Central memory CD8-positive, alpha-beta T cell (primary cell): ENCODE measurements around the gene MYOF.
"Not testable (repeated sequence)": the region's sequence is repeated elsewhere in the genome, so short reads cannot be mapped to it uniquely, and the experiment has no call there.

Experiments used
- ATAC-seq: fragments of 150-1000 bp; cut with Tn5 transposase; replicated peaks from 2 replicates; pipeline ENCODE4 v1.10.0; 2022; ENCODE audit warnings: mild to moderate bottlenecking, moderate FRiP score, moderate number of reproducible peaks; ENCODE audit not compliant: poor library complexity, severe bottlenecking; ENCODE audit errors: extremely low read depth
- DNase-seq, 2 donors: peaks; one replicate each; pipeline ENCODE4 v3.0.0; 2021; ENCODE audit warnings: low spot score in 2 of 2
- H3K27ac Mint-ChIP-seq: one replicate; pipeline ENCODE4 v1.8.0; 2022; ENCODE audit warnings: low read depth, mild to moderate bottlenecking, moderate library complexity, mixed read lengths
- H3K27me3 Mint-ChIP-seq: one replicate; pipeline ENCODE4 v1.8.0; 2022; ENCODE audit warnings: mixed read lengths
- H3K36me3 Mint-ChIP-seq: one replicate; pipeline ENCODE4 v1.8.0; 2022; ENCODE audit warnings: mild to moderate bottlenecking, moderate library complexity, mixed read lengths; ENCODE audit not compliant: insufficient read depth
- H3K4me1 Mint-ChIP-seq: one replicate; pipeline ENCODE4 v1.8.0; 2022; ENCODE audit warnings: mixed read lengths
- H3K4me3 Mint-ChIP-seq: one replicate; pipeline ENCODE4 v1.8.0; 2022; ENCODE audit warnings: mild to moderate bottlenecking, moderate library complexity, mixed read lengths
- H3K9me3 Mint-ChIP-seq: one replicate; pipeline ENCODE4 v1.8.0; 2022; ENCODE audit warnings: mixed read lengths

The MYOF gene

GRCh38 chr10:93334181-93334580 is 148.0 kb downstream of the MYOF start:
- Mint-ChIP-seq H3K4me1 (no peaks in the 10 kb centered on the region), H3K36me3 (no peaks in the 10 kb centered on the region), H3K4me3 (no peak overlapping the region), H3K9me3 (no peaks in the 10 kb centered on the region), H3K27me3 (peaks cover 18% of the 10 kb centered on the region), H3K27ac (no peak overlapping the region)
- DNase-seq (no peak), ATAC-seq (no peak)

DNA sequence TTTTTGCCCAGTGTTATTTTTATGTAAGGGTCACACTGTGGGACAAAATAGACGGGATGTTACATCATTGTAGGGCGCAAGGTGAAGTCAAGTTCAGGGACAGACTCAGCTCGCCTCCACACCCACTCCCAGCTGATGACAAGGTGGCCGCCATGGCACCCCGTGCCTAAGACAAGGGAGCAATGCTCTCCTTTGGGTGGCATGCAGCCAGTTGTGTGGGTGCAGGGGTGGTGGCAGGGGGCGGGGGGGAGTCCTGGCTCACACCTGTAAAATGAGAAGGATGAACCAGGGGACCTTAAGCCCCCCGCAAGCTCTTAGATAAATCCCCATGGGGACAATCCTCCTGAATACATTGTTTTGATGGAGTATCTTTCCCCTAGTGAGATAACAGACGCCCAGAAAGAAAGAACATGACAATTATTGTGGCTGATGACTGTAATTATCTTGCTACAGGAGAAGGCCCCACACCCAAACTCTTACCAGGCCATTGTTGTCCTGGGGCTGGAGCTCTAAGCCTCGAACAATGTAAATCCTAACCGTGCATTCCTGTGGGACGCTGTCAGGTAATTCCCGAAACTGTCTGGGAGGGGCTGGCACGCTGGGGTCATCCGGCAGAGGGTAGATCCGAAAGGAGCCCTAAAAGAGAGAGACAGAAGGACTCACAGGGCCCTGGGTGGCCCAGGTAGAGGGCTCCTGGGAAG is 148.7 kb downstream of the MYOF start:
- Mint-ChIP-seq H3K36me3 (no peaks in the 10 kb centered on the region), H3K9me3 (no peaks in the 10 kb centered on the region), H3K27me3 (peaks cover 26% of the 10 kb centered on the region), H3K4me1 (no peaks in the 10 kb centered on the region), H3K4me3 (no peak overlapping the region), H3K27ac (no peak overlapping the region)
- ATAC-seq (no peak), DNase-seq (no peak)

GRCh38 chr10:93330824-93331223 is 151.3 kb downstream of the MYOF start:
- ATAC-seq = no peak
- H3K4me3 Mint-ChIP-seq = no peak overlapping the region
- DNase-seq = no peak
- no peaks in the 10 kb centered on the region for H3K9me3 Mint-ChIP-seq
- H3K27me3 Mint-ChIP-seq = peaks cover 35% of the 10 kb centered on the region
- H3K4me1 Mint-ChIP-seq = no peaks in the 10 kb centered on the region
- no peak overlapping the region for H3K27ac Mint-ChIP-seq
- H3K36me3 Mint-ChIP-seq = no peaks in the 10 kb centered on the region

- no peaks in the 10 kb centered on the region for H3K4me1 Mint-ChIP-seq
- peaks cover 16% of the 10 kb centered on the region for H3K27me3 Mint-ChIP-seq
- H3K27ac Mint-ChIP-seq = no peak overlapping the region
- ATAC-seq (no peak), DNase-seq (no peak)
- no peaks in the 10 kb centered on the region for H3K36me3 Mint-ChIP-seq
- no peaks in the 10 kb centered on the region for H3K9me3 Mint-ChIP-seq
- no peak overlapping the region for H3K4me3 Mint-ChIP-seq
Observed at GRCh38 chr10:93319896-93320295, 162.2 kb downstream of the MYOF start.

DNA sequence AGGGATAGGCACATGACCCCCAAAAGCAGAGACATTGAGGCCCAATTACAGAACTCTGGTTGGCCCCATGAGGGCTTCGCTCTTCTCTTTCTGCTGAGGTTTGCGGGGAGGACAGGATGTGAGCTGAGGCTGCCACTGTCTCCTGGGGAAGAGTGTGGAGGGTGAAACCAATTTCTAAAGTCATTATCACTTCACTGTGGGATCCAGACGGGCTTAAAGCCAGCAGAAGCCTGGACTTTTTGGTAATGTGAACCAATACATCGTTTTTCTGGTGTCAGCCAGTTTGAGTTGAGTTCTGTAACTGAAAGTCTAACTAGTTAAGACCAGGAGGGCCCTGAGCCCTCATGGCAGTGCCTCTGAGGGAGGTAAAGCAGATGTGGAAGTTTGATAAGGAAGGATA is 163.0 kb downstream of the MYOF start:
- Mint-ChIP-seq H3K27me3 (peaks cover 20% of the 10 kb centered on the region), H3K27ac (no peak overlapping the region), H3K4me1 (no peaks in the 10 kb centered on the region), H3K4me3 (no peak overlapping the region), H3K9me3 (no peaks in the 10 kb centered on the region), H3K36me3 (no peaks in the 10 kb centered on the region)
- ATAC-seq (no peak), DNase-seq (no peak)

- no peaks in the 10 kb centered on the region for H3K36me3 Mint-ChIP-seq
- H3K9me3 Mint-ChIP-seq = no peaks in the 10 kb centered on the region
- DNase-seq (no peak), ATAC-seq (no peak)
- H3K4me1 Mint-ChIP-seq = no peaks in the 10 kb centered on the region
- H3K27ac Mint-ChIP-seq = no peak overlapping the region
- peaks cover 20% of the 10 kb centered on the region for H3K27me3 Mint-ChIP-seq
- no peak overlapping the region for H3K4me3 Mint-ChIP-seq
Observed at GRCh38 chr10:93315246-93315645, 166.9 kb downstream of the MYOF start.

DNA sequence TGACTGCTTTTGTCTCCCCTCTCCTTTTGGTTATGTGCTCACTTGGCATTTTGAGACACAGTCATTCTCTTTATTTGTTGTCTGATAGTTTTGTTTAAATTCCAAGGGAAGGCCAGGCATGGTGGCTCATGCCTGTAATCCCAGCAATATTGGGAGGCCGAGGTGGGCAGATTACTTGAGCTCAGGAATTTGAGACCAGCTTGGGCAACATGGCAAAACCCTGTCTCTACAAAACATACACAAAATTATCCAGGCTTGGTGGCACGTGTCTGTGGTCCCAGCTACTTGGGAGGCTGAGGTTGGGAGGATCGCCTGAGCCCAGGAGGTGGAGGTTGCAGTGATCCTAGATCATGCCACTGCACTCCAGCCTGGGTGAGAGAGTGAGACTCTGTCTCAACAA is 167.5 kb downstream of the MYOF start:
- not testable (repeated sequence) for H3K4me1 Mint-ChIP-seq, H3K4me3 Mint-ChIP-seq, ATAC-seq, H3K36me3 Mint-ChIP-seq, H3K9me3 Mint-ChIP-seq, H3K27ac Mint-ChIP-seq, DNase-seq
- H3K27me3 Mint-ChIP-seq = peaks cover 24% of the 10 kb centered on the region

DNA sequence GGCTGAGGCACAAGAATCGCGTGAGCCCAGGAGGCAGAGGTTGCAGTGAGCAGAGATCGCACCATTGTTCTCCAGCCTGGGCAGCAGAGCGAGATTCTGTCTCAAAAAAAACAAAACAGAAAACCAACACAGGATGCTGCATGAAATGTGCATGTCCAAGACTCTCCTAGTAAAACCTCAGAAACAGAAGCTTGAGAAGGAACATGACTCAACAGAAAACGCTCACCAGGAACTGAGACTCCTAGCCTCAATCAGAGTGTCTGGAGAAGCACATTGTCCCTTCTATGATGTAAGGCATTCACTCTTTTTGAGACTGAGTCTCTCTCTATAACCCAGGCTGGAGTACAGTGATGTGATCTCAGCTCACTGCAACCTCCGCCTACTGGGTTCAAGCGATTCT is 168.3 kb downstream of the MYOF start:
- no peaks in the 10 kb centered on the region for H3K36me3 Mint-ChIP-seq
- DNase-seq (no peak), ATAC-seq (no peak)
- H3K4me3 Mint-ChIP-seq = no peak overlapping the region
- H3K4me1 Mint-ChIP-seq = no peaks in the 10 kb centered on the region
- peaks cover 33% of the 10 kb centered on the region for H3K27me3 Mint-ChIP-seq
- H3K9me3 Mint-ChIP-seq = no peaks in the 10 kb centered on the region
- H3K27ac Mint-ChIP-seq = no peak overlapping the region

- DNase-seq = no peak
- Mint-ChIP-seq H3K4me1 (no peaks in the 10 kb centered on the region), H3K36me3 (no peaks in the 10 kb centered on the region), H3K27me3 (peaks cover 14% of the 10 kb centered on the region), H3K9me3 (no peaks in the 10 kb centered on the region), H3K27ac (no peak overlapping the region), H3K4me3 (no peak overlapping the region)
- no peak for ATAC-seq
Observed at GRCh38 chr10:93309062-93309461, 173.1 kb downstream of the MYOF start.

GRCh38 chr10:93305122-93305521 is 177.0 kb downstream of the MYOF start:
- no peaks in the 10 kb centered on the region for H3K4me1 Mint-ChIP-seq
- peaks cover 14% of the 10 kb centered on the region for H3K27me3 Mint-ChIP-seq
- ATAC-seq = no peak
- H3K4me3 Mint-ChIP-seq = no peak overlapping the region
- H3K36me3 Mint-ChIP-seq = no peaks in the 10 kb centered on the region
- no peak overlapping the region for H3K27ac Mint-ChIP-seq
- no peaks in the 10 kb centered on the region for H3K9me3 Mint-ChIP-seq
- no peak for DNase-seq

DNA sequence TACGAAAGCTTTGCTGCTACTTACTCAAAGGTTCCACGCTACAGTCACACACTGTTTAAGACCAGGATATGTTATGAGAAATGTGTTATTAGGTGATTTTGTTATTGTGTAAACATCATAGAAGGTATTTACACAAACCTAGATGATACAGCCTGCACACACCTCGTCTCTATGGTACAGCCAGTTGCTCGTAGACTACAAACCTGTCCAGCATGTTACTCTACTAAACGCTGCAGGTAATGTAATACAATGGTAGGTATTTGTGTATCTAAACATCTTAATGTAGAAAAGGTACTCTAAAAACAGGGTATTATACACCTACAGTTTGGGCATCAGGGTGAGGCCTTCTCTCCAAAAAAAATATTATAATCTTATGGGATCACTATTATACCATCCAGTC is 181.2 kb downstream of the MYOF start:
- H3K9me3 Mint-ChIP-seq = no peaks in the 10 kb centered on the region
- no peak overlapping the region for H3K27ac Mint-ChIP-seq

GRCh38 chr10:93300288-93300917 is 181.7 kb downstream of the MYOF start:
- Mint-ChIP-seq H3K27me3 (peaks cover 21% of the 10 kb centered on the region), H3K27ac (no peak overlapping the region), H3K36me3 (no peaks in the 10 kb centered on the region), H3K4me3 (no peak overlapping the region), H3K9me3 (no peaks in the 10 kb centered on the region), H3K4me1 (no peaks in the 10 kb centered on the region)
- ATAC-seq (no peak), DNase-seq (no peak)

More for the DNA sequence above, 181.2 kb downstream of the MYOF start:
- Mint-ChIP-seq H3K27me3 (peaks cover 21% of the 10 kb centered on the region), H3K4me3 (no peak overlapping the region), H3K36me3 (no peaks in the 10 kb centered on the region), H3K4me1 (no peaks in the 10 kb centered on the region)
- no peak for DNase-seq
- no peak for ATAC-seq

GRCh38 chr10:93299606-93300287 is 182.4 kb downstream of the MYOF start:
- H3K4me1 Mint-ChIP-seq = no peaks in the 10 kb centered on the region
- no peak overlapping the region for H3K27ac Mint-ChIP-seq
- H3K27me3 Mint-ChIP-seq = peaks cover 21% of the 10 kb centered on the region
- DNase-seq (no peak), ATAC-seq (no peak)
- H3K4me3 Mint-ChIP-seq = no peak overlapping the region
- H3K36me3 Mint-ChIP-seq = no peaks in the 10 kb centered on the region
- H3K9me3 Mint-ChIP-seq = no peaks in the 10 kb centered on the region
